Neural cell (in vitro differentiated cells): ENCODE measurements around the gene ERGIC2.

Source experiments
- EP300 ChIP-seq: fragments of 450-650 bp; conservative IDR thresholded peaks from 2 replicates; pipeline ENCODE4 v1.6.1; 2014; ENCODE audit warnings: antibody characterized with exemption, mild to moderate bottlenecking, moderate library complexity; ENCODE audit not compliant: poor library complexity, severe bottlenecking
- EZH2 ChIP-seq: fragments of 200-600, 300-800 bp; shearing (Covaris generic), sonication (generic); IDR thresholded peaks from 2 replicates; pipeline ENCODE4 v1.6.1; 2014; ENCODE audit warnings: antibody characterized with exemption, low read length, borderline replicate concordance, mild to moderate bottlenecking; ENCODE audit not compliant: insufficient read depth, poor library complexity, severe bottlenecking
- MXI1 ChIP-seq: fragments of 450-650 bp; conservative IDR thresholded peaks from 2 replicates; pipeline ENCODE4 v1.6.1; 2014; ENCODE audit warnings: antibody characterized with exemption, mild to moderate bottlenecking; ENCODE audit not compliant: poor library complexity, severe bottlenecking
- TAF1 ChIP-seq: IDR thresholded peaks from 2 replicates; pipeline ENCODE4 v1.6.1; 2012; ENCODE audit warnings: low read depth
- TF ChIP-seq, protein P1 (sequence below): fragments of 450-650 bp; IDR thresholded peaks from 2 replicates; pipeline ENCODE4 v1.5.1; 2014; ENCODE audit warnings: antibody characterized with exemption, mild to moderate bottlenecking, moderate library complexity; ENCODE audit not compliant: poor library complexity, severe bottlenecking
- TF ChIP-seq, protein P2 (sequence below): IDR thresholded peaks from 2 replicates; pipeline ENCODE4 v1.6.1; 2012; ENCODE audit warnings: borderline replicate concordance

- TF ChIP-seq, protein P1, sequence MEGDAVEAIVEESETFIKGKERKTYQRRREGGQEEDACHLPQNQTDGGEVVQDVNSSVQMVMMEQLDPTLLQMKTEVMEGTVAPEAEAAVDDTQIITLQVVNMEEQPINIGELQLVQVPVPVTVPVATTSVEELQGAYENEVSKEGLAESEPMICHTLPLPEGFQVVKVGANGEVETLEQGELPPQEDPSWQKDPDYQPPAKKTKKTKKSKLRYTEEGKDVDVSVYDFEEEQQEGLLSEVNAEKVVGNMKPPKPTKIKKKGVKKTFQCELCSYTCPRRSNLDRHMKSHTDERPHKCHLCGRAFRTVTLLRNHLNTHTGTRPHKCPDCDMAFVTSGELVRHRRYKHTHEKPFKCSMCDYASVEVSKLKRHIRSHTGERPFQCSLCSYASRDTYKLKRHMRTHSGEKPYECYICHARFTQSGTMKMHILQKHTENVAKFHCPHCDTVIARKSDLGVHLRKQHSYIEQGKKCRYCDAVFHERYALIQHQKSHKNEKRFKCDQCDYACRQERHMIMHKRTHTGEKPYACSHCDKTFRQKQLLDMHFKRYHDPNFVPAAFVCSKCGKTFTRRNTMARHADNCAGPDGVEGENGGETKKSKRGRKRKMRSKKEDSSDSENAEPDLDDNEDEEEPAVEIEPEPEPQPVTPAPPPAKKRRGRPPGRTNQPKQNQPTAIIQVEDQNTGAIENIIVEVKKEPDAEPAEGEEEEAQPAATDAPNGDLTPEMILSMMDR = peak; percentile 64
- no peak for TF ChIP-seq TAF1
- TF ChIP-seq EP300 = no peak
- no peak for TF ChIP-seq EZH2
- TF ChIP-seq, protein P2, sequence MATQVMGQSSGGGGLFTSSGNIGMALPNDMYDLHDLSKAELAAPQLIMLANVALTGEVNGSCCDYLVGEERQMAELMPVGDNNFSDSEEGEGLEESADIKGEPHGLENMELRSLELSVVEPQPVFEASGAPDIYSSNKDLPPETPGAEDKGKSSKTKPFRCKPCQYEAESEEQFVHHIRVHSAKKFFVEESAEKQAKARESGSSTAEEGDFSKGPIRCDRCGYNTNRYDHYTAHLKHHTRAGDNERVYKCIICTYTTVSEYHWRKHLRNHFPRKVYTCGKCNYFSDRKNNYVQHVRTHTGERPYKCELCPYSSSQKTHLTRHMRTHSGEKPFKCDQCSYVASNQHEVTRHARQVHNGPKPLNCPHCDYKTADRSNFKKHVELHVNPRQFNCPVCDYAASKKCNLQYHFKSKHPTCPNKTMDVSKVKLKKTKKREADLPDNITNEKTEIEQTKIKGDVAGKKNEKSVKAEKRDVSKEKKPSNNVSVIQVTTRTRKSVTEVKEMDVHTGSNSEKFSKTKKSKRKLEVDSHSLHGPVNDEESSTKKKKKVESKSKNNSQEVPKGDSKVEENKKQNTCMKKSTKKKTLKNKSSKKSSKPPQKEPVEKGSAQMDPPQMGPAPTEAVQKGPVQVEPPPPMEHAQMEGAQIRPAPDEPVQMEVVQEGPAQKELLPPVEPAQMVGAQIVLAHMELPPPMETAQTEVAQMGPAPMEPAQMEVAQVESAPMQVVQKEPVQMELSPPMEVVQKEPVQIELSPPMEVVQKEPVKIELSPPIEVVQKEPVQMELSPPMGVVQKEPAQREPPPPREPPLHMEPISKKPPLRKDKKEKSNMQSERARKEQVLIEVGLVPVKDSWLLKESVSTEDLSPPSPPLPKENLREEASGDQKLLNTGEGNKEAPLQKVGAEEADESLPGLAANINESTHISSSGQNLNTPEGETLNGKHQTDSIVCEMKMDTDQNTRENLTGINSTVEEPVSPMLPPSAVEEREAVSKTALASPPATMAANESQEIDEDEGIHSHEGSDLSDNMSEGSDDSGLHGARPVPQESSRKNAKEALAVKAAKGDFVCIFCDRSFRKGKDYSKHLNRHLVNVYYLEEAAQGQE = no peak
- TF ChIP-seq MXI1 = no peak
These were observed 71.6 kb downstream of the ERGIC2 start for GRCh38 chr12:29309320-29309902.
